GM21528 (cell line): ENCODE results near the gene C12orf42.

Experiments used
- ATAC-seq: cut with Tn5 transposase; IDR thresholded peaks from one replicate; pipeline ENCODE4 v1.9.1; 2021; ENCODE audit warnings: mild to moderate bottlenecking, moderate library complexity; ENCODE audit not compliant: unreplicated experiment, low FRiP score

Gene C12orf42

DNA sequence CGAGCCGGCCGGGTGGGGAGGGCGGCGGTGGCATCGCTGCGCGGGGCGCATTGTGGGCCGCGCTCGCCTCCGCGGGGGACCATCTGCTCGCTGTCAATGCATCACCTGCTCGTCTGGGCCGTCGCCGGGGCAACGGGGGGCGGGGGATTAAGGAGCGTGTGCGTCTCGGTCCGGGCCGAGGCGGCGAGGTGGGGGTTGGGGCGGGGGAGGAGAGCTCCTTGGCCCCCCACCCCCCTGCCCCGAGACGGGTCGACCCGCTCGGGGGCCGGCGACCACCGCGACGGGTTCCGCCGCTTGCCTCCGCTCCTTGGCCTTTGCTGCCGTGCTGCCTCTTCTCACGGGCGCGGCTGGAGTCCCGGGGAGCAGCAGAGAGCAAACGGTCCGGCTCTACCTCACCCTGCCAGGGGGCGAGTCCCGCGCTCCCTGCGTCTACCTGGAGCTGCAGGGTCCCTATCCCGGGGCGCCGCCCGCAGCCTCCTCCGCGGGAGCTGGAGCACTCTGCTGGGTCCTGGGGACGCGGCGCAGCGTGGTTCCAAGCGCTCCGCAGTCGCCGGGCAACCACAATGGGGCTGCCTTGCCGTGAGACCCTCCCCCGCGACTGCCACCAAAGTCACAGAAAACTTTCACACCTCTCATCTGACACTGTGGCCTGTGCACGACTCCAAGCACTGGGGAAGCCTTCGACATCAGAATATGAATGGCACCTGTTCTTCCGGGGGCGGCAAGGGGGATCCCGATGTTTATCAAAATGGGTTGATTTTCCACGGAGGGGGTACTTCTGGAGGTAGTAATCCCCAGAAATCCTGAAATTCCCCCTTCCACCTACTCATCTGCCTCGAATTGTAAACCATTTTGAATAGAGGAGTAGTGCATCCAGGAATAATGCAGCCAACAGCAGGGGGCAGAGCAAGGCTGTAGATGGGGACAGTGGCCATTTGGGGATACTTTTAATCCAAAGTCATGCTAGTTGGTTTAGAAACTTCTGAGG is at the start of gene C12orf42:
Gene C12orf42 (minus strand): TSS at position 500 of the 988 bp plus-strand sequence. CDS start 17,542 bp downstream, outside the sequence.
- ATAC-seq: peak; percentile 72

DNA sequence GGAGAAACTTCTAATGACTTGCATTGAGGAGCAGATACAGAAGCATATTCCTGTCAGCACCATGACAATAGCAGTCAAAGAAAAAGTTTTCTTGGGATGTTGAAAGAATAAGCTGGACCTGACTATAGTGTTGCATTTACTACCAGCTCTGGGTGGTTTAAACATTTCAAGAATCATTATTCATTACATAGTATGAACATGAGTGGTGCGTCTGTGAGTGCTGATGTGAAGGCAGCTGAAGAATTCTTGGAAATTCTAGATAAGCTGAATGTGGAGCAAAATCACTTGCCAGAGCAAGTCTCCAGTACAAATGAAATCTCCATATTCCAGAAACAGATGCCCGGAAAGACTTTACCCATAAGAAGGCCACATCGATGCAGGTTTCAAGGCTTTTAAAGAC is 46.3 kb upstream of the C12orf42 start:
- ATAC-seq: no peak

- ATAC-seq: no peak
These were observed 44.6 kb upstream of the C12orf42 start for GRCh38 chr12:103540319-103540718.

DNA sequence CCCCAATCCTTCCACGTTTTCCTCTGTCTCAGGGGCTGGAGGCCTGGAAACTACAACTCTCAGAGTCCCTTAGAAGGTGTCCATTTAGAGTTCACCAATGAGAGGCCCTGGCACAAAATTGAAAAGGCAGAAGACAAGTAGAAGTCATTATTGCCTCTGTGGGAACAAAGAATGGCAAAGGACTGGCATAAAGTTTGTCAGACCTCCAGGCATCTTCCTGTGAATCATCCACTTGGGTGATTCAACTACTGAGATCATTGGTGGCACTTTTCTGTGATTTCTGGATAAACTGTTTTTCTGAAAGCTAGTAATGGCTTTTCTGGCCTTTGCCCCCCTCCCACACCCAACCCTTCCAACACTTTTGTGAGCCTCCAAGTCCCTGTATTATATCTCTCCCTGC is 42.6 kb upstream of the C12orf42 start:
- no peak for ATAC-seq

DNA sequence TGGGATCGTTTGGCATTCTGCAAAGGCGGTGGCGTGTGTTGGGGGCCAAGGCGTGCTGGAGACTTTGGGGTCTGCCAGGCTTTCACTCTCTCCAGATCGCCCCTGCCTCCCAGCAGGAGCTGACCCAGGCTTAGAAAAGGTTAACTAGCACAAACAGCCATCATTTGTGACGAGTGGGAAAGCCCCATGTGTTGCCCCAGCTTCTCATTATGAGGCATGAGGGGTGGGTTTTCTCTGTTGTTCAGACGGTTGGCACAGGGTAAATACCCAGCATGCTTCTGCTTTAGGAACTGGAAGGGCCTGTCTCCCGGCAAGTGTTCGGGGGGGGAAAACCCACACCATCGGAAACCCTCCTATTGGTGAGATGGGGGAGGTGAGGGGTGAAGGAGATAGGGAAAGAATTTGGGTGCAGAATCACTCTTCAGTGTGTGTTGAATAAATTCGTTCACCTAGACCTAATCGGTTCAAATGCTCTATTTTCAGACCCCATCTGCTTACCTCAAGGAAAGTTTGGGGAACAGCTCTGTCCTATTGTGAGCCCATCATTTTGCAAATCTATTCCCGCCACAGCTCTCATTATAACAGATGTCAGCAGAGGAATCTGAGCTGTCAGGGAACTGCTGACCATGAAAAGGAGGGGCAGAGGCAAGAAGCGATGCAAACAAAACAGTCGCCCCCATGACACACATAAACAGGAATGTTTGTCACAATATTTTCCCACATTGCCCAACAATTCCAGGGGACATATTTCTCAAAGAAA is 34.7 kb upstream of the C12orf42 start:
- no peak for ATAC-seq

- ATAC-seq: no peak
These were observed 33.5 kb upstream of the C12orf42 start for GRCh38 chr12:103529306-103529705.

DNA sequence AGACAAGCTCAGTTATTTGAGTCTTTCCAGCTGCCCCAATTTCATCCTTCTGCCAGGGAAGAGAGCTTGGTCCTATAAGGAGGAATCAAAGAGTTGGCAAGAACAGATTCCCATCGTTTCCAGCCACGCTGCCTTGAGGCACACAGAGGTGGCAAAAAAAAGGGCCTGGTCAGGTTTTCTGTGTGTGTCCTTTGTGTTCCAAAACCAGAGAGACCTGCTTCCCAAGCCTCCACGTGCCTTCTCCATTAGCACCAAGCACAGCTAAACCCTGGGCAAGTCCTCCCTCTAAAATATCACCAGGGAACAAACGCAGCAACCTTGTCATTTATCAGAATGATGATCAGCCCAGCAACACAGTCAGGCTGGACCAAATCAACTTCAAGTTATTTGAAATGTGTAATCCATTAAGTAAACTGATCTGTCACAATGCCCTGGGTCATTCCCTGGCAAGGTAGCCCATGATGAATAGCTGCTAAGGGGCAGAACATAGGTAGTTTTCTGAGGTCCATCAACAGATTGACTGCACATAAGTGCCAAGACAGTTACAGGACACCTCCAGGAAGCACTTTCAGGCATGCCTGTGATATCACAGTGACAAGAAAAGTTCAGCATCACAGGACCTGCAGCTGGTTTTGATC is 28.6 kb upstream of the C12orf42 start:
- no peak for ATAC-seq

GRCh38 chr12:103523771-103524170 is 28.0 kb upstream of the C12orf42 start:
- no peak for ATAC-seq

DNA sequence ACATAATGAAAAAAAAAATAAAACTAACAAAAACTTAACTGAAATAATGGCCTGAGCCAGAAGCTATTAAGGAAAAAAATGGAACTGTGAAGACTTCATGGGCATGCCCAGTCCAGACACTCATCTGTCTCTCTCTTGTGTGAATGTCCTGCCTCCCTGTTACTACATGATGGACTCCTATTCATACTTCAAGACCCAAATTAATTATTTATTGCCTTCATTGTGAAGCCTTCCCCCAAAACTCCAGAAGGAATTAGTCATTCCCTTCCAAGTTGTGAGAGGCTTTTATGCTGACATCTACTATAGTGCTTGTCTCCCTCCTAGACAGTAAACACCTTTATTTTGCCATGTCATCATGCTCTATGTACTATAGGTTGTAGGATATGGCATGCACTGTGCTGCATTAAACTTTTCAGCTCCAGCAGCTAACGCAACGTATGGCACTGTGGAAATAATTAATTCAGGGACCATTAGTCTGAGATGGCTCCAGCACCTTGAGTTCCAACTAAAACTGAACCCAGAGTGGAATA is 25.0 kb upstream of the C12orf42 start:
- ATAC-seq: no peak

DNA sequence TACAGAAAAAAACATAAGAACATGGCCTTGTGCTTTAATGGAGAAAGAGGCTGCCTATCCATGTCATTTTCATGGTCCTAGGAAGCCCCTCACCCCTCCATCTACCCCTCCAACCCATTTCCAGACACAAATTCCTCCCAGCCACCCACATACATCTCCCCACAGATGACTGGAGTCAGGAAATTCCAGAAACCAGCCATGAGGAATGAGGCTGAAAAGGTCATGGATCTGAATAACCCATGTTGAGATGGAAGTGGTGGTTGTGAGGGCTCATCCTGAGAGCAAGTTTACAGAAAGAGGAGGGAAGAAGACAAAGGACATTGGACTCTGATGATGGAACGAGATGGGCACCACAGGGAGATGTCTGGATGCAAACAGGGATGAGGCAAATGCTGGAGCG is 23.9 kb upstream of the C12orf42 start:
- ATAC-seq: no peak

DNA sequence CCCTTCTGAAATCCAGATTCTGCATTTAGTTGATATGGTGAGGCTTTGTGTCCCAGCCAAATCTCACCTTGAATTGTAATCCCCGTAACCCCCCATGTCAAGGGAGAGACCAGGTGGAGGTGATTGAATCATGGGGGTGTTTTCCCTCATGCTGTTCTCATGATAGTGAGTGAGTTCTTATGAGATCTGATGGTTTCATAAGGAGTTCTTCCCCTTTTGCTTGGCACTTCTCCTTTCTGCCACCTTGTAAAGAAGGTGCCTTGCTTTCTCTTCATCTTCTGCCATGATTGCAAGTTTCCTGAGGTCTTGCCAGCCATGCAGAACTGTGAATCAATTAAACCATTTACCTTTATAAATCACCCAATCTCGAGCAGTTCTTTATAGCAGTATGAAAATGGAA is 23.1 kb upstream of the C12orf42 start:
- no peak for ATAC-seq

GRCh38 chr12:103517161-103517560 is 21.4 kb upstream of the C12orf42 start:
- no peak for ATAC-seq

DNA sequence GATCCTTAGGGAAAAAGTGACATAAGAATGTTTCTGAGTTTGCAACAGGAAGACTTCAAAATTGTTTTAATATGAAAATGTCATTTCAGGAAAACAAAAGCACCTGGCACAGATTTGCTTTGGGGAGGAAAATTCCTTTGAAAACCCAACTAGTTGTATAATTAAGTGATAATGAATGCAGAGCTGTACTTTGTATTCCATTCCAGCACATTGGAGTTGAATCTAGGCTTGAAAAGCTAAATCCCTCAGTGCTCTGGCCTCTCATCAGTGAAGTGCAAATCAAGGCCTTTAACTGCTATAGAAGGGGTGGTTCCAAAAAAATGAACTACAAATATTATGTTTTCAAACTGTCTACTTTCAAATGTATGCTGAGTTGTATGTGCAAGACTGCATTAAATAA is 19.6 kb upstream of the C12orf42 start:
- no peak for ATAC-seq

DNA sequence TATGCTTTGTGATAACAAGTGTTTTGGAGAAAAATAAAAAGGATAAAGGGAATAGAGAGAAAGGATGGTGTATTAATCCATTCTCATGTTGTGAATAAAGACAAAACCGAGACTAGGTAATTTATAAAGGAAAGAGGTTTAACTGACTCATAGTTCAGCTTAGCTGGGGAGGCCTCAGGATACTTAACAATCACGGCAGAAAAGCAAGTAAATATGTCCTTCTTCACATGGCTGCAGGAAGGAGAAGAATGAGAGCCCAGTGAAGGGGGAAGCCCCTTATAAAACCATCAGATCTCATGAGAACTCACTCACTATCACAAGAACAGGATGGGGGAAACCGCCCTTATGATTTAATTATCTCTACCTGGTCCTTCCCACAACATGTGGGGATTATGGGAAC is 18.1 kb upstream of the C12orf42 start:
- ATAC-seq: no peak

DNA sequence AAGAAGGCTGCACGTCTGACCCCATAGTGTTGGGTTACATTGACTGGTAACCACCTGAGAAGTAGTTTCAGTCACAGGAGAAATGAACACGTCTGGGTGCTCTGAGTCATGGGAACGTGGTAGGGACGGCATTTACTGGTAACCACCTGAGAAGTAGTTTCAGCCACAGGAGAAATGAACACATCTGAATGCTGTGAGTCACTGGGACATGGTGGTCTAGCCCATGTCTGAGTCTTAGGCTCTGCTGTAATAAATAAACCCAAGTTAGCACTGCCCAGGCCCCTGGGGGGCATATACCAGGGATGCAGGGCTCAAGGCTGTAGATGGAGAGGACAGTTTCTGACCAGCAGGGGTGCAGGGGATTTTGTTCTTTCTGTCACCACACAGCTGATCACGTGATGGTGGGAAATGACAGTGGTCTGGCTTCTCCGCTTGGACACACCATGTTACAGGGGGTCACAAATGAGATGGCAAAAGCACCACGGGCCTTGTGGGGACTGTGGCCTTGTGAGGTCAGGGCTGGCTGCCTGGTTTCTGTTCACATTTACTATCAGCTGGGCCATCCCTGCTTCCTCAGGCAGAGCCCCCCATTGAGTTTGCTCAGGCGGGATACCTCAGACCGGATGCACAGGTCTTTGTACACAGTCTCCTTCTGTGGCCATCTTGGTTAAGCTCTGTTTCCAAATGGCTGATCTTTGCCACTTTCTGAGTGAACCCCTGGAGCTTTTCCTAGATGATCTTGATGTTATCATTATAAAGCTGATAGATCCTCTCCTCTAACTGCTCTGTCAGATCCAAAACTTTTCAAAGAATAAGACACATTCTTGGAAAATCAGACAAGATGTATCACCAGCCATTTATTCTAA is 9.8 kb upstream of the C12orf42 start:
- ATAC-seq: peak; percentile 97

DNA sequence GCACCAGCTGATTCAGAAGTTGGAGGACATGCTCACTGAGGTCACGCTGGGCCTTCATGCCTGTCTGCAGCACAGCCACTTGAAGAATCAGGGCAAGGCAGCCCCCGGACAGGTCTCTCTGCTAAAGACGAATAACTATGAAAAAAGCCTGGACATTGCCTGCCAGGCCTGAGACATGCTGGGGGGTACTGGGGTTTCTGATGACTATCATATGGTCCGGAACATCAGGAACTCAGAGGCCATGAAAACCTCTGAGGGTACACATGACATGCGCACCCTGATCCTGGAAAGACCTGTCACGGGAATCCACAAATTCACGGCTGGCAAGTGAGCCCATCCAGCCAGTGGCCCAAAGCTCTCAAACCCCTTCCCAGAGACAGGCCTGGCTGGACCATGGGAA is 8.8 kb upstream of the C12orf42 start:
- no peak for ATAC-seq

- ATAC-seq: no peak
These were observed 8.0 kb upstream of the C12orf42 start for GRCh38 chr12:103503546-103504480.

GRCh38 chr12:103501447-103501846 is 5.7 kb upstream of the C12orf42 start:
- ATAC-seq: no peak

DNA sequence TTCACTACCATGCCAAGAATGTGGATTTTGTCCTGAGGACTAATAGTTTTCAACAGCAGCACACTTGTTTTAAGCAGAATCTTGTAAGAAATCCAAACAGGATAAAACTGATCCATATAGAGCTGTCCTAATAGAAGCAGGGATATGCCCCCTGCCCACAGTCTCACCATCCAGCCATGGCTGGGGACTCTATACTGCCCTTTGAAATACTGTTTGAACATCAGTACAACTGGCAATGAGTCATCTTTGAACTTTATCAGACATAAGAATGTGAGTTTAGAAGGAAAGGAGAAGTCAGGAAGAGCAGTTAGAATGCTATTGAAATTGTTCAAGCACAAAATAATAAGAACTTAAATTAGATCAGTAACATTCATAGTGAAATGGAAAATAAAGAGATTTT is 3.8 kb upstream of the C12orf42 start:
- ATAC-seq: no peak
